ENCODE measurements around the gene WDR70.

- TF ChIP-seq EP300 (IDR thresholded peaks at IDR 0.05; ENCODE audit: low read depth) (no peak), CTCF (IDR thresholded peaks at IDR 0.05) (no peak)
These were observed 389.3 kb downstream of the WDR70 start for GRCh38 chr5:37768371-37768770.

Data from transverse colon (tissue), 3 donors.